ENCODE measurements around the gene CCR3. TPM values are rescaled to one million over a fixed set of nuclear protein-coding genes. Genes with fewer than 3 reads are reported as not detected.

The CCR3 gene
- total and polyA plus RNA-seq, 2 experiments from 2014 or later: not detected

DNA sequence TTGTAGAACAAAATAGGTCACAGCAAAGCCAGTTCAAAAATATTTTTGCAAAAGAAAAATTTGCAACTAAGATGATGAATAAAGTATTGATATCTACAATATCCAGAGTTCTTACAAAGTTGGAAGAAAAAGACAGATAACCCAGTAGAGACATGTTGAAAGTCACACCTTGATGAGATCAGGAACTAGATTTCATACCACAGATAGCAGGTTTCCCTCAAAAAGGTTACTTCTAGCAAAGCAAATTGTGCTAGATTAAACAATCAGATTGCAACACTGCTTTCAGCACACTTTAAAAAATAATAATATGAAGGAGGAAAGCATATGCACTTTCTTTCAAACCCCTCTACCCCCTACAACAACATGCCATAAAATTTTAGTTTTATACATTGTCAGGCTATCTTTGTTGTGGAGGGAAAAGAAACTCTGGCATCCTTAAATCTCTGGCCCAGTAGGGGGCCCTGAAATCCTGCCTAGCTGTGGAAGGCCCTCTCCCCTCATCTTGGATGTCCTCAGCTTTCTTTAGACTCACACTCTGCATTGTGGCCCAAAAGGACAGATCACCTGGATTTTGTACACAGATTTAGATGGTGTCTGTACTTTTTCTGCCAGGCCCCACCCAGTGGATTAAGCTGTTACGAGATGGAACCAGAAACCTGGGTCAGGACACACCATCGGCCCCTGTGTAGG, 50.9 kb downstream of the CCR3 start:
- H3K4me1 Mint-ChIP-seq: no peaks in the 10 kb centered on the region
- Histone ChIP-seq H3K4me2 (no peak overlapping the region), H3K79me2 (replicated peaks; ENCODE audit: insufficient read depth) (no peaks in the 10 kb centered on the region), H3F3A (replicated peaks; ENCODE audit: low read depth) (no peaks in the 10 kb centered on the region), H3K27ac (ENCODE audit: low read depth) (no peak overlapping the region), H3K27me3 (ENCODE audit: insufficient read depth) (no peaks in the 10 kb centered on the region), H3K4me3 (no peak overlapping the region), H3K9me2 (ENCODE audit: insufficient read depth) (0 out of 2 replicates have a peak, but pooled peaks cover 3% of the 10 kb centered on the region), H2AFZ (no peak overlapping the region), H3K36me3 (ENCODE audit: insufficient read depth) (no peaks in the 10 kb centered on the region), H4K20me1 (replicated peaks; ENCODE audit: insufficient read depth) (no peaks in the 10 kb centered on the region), H3K4me1 (ENCODE audit: insufficient read depth) (no peaks in the 10 kb centered on the region)
- no peaks in the 10 kb centered on the region for H3K9me3 Mint-ChIP-seq
- H3K27ac Mint-ChIP-seq: no peak overlapping the region
- DNase-seq (ENCODE audit: low spot score) (peak; percentile 21), ATAC-seq (peak; percentile 30; the same call in 2 of the 3 replicates)
- H3K36me3 Mint-ChIP-seq (ENCODE audit: low read depth): no peaks in the 10 kb centered on the region
- TF ChIP-seq CTCF (conservative IDR thresholded peaks at IDR 0.05; ENCODE audit: low read depth in 2 of 2) (peak in 1 of 2 experiments; percentile 11; a peak in 1 of 4 replicates), NANOG (IDR thresholded peaks at IDR 0.05; ENCODE audit: borderline replicate concordance) (no peak)
- H3K27me3 Mint-ChIP-seq (ENCODE audit: insufficient read depth, low read depth, poor library complexity): peaks cover 7% of the 10 kb centered on the region
- H3K4me3 Mint-ChIP-seq: no peak overlapping the region

DNA sequence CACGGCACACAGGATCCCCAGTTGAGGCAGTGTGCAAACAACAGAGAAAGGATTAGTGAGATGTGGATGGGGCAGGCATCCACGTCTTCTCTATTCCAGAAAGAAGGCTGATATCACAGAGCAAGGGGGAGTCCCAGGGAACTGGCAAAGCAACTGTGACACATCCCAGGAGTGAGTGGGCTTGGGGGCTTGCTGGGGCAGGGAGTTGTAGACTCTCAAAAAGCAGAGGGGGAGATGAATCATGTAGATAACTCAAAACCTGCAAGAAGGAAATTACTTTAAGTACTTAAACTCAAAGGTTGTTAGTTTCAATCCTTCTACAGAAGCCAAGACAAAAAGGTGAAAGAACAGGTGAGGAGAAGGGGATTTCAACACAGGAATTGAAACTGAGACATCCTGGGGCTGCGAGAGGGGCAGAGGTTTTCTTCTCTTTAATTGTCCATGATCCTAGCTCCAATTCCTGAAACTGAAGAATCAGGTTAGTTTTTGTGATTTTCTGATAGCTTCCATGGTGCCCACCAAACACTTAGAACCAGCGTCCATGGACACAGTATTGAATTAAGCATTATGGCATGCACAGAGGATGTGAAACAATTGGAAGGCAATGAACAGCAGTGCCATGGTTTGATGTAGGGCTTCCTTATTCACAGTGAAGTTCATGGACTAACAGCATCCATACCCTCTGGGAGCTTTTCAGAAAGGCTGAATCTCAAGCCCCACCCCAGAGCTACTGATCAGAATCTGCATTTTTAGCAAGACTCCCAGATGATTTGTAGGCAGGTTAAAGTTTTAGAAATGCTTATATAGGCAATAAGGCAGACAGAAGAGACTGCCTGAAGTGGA, 52.0 kb downstream of the CCR3 start:
- peaks cover 7% of the 10 kb centered on the region for H3K27me3 Mint-ChIP-seq (ENCODE audit: insufficient read depth, low read depth, poor library complexity)
- Histone ChIP-seq H3K27ac (ENCODE audit: low read depth) (no peak overlapping the region), H3K36me3 (ENCODE audit: insufficient read depth) (no peaks in the 10 kb centered on the region), H3K4me2 (no peak overlapping the region), H2AFZ (peak overlapping the region; percentile 32; the same call in 1 of the 2 replicates), H3K79me2 (replicated peaks; ENCODE audit: insufficient read depth) (no peaks in the 10 kb centered on the region), H4K20me1 (replicated peaks; ENCODE audit: insufficient read depth) (no peaks in the 10 kb centered on the region), H3K4me3 (no peak overlapping the region), H3K9me2 (ENCODE audit: insufficient read depth) (no peaks in the 10 kb centered on the region), H3F3A (replicated peaks; ENCODE audit: low read depth) (no peaks in the 10 kb centered on the region), H3K4me1 (ENCODE audit: insufficient read depth) (no peaks in the 10 kb centered on the region), H3K27me3 (ENCODE audit: insufficient read depth) (no peaks in the 10 kb centered on the region)
- no peaks in the 10 kb centered on the region for H3K36me3 Mint-ChIP-seq (ENCODE audit: low read depth)
- no peak for ATAC-seq
- no peak for DNase-seq (ENCODE audit: low spot score)
- H3K4me3 Mint-ChIP-seq: no peak overlapping the region
- H3K9me3 Mint-ChIP-seq: no peaks in the 10 kb centered on the region
- no peak overlapping the region for H3K27ac Mint-ChIP-seq
- no peaks in the 10 kb centered on the region for H3K4me1 Mint-ChIP-seq
- TF ChIP-seq CTCF (conservative IDR thresholded peaks at IDR 0.05; ENCODE audit: low read depth in 2 of 2): no peak
- TF ChIP-seq ZNF331 (CRISPR knock-in tag; IDR thresholded peaks at IDR 0.05; ENCODE audit: low read depth): no peak
- no peak for TF ChIP-seq ZNF114 (CRISPR knock-in tag; IDR thresholded peaks at IDR 0.05)
- TF ChIP-seq JUNB (IDR thresholded peaks at IDR 0.05; ENCODE audit: unreplicated experiment): no peak
- no peak for TF ChIP-seq STAT1 (IDR thresholded peaks at IDR 0.05; ENCODE audit: unreplicated experiment)
- TF ChIP-seq, protein P1, sequence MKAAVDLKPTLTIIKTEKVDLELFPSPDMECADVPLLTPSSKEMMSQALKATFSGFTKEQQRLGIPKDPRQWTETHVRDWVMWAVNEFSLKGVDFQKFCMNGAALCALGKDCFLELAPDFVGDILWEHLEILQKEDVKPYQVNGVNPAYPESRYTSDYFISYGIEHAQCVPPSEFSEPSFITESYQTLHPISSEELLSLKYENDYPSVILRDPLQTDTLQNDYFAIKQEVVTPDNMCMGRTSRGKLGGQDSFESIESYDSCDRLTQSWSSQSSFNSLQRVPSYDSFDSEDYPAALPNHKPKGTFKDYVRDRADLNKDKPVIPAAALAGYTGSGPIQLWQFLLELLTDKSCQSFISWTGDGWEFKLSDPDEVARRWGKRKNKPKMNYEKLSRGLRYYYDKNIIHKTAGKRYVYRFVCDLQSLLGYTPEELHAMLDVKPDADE (IDR thresholded peaks at IDR 0.05): no peak
- no peak for TF ChIP-seq POLR2AphosphoS5 (IDR thresholded peaks at IDR 0.05; ENCODE audit: low read depth)
- no peak for TF ChIP-seq EZH2 (IDR thresholded peaks at IDR 0.05; ENCODE audit: low read depth, unreplicated experiment)
- no peak for TF ChIP-seq CREB1 (CRISPR knock-in tag; IDR thresholded peaks at IDR 0.05; ENCODE audit: low read depth)
- TF ChIP-seq REST (IDR thresholded peaks at IDR 0.05; ENCODE audit: unreplicated experiment): no peak
